SH-SY5Y (cell line): ENCODE results near the gene C16orf89.

ENCODE experiments used
- GATA2 ChIP-seq: IDR thresholded peaks from 2 replicates; pipeline ENCODE4 v1.6.1; 2011; ENCODE audit warnings: mild to moderate bottlenecking, low read depth, low read length
- GATA3 ChIP-seq: IDR thresholded peaks from 2 replicates; pipeline ENCODE4 v1.6.1; 2011; ENCODE audit warnings: low read depth, mild to moderate bottlenecking, low read length, moderate library complexity

- TF ChIP-seq GATA2: no peak
- no peak for TF ChIP-seq GATA3
Measured at GRCh38 chr16:5058476-5058875, 7.3 kb downstream of the C16orf89 start.
